HepG2 (cell line): ENCODE results near the gene COL5A2. TPM values are rescaled to one million over a fixed set of nuclear protein-coding genes. Genes with fewer than 3 reads are reported as not detected.

Source experiments
- ATAC-seq: fragments of 200-7000 bp; cut with Tn5 transposase; 3 replicates; pipeline ENCODE4 v1.9.1; 2020; ENCODE audit warnings: mild to moderate bottlenecking, moderate library complexity
- BruUV-seq: library from RNA; stranded (reverse); fragments of 400-500 nt; replicated peaks from 2 replicates; lab custom pipeline; 2021; lab: Mats Ljungman, UMichigan
- CTCF ChIA-PET: fragments of 300-600 bp; formaldehyde crosslinking; extraction: SDS; loops from one replicate; lab custom pipeline; 2021; ENCODE audit warnings: low total read pairs, inconsistent platforms, low intra/inter-chr PET ratio; lab: Yijun Ruan, JAX
- POLR2A ChIA-PET: fragments of 350-600 bp; sonication (Branson Sonifier 250); formaldehyde crosslinking; loops from one replicate; lab custom pipeline; 2020; ENCODE audit warnings: antibody characterized with exemption, inconsistent platforms; lab: Yijun Ruan, JAX
- DNase-seq: peaks from one replicate; pipeline ENCODE4 v3.0.0-alpha.2; 2015; ENCODE audit warnings: low spot score
- FAIRE-seq: peaks from 3 replicates; lab custom pipeline; 2011; peaks lifted over from hg19 to GRCh38; lab: Jason Lieb, UNC
- H2AFZ ChIP-seq: one replicate; pipeline ENCODE4 v1.6.1; 2011; ENCODE audit warnings: low read length, inconsistent platforms
- H3K27ac ChIP-seq: fragments of 300-600 bp; 3 replicates; pipeline ENCODE4 v1.8.0; 2011; ENCODE audit warnings: mixed run types, mild to moderate bottlenecking, mixed read lengths, low read length, inconsistent platforms; ENCODE audit not compliant: insufficient read depth; ENCODE audit errors: extremely low read length
- H3K27me3 ChIP-seq, 2 experiments: fragments of 200-600 bp in 1 of 2; 2 replicates in 1 of 2; 3 replicates in 1 of 2; pipeline versions ENCODE4 v1.6.0 to v1.8.0; 2011; ENCODE audit warnings: low read length in 2 of 2, mild to moderate bottlenecking in 2 of 2, moderate library complexity in 2 of 2, inconsistent platforms in 1 of 2; ENCODE audit not compliant: insufficient read depth in 2 of 2, control insufficient read depth in 1 of 2
- H3K36me3 ChIP-seq, 2 experiments: fragments of 200-600 bp in 1 of 2; replicated peaks in 1 of 2; 2 replicates in 1 of 2; 3 replicates in 1 of 2; pipeline versions ENCODE4 v1.5.1 to v1.8.0; 2011; ENCODE audit warnings: low read length in 2 of 2, inconsistent platforms in 1 of 2; ENCODE audit not compliant: insufficient read depth in 2 of 2, control insufficient read depth in 1 of 2
- H3K4me1 ChIP-seq: 2 replicates; pipeline ENCODE4 v1.5.1; 2012; ENCODE audit warnings: low read length, inconsistent platforms; ENCODE audit not compliant: insufficient read depth
- H3K4me2 ChIP-seq: 2 replicates; pipeline ENCODE4 v1.6.0; 2011; ENCODE audit warnings: low read depth, low read length, inconsistent platforms
- H3K4me3 ChIP-seq, 3 experiments: fragments of 200-600 bp in 1 of 3; sonication (generic), shearing (Covaris generic) in 1 of 3; replicated peaks in 1 of 3; 2 replicates each; pipeline ENCODE4 v1.5.1; 2011 to 2016; ENCODE audit warnings: low read length in 3 of 3, inconsistent platforms in 2 of 3, low read depth in 2 of 3, mild to moderate bottlenecking in 2 of 3, control low read depth in 1 of 3, mixed read lengths in 1 of 3; ENCODE audit not compliant: insufficient read depth in 1 of 3
- H3K79me2 ChIP-seq: one replicate; pipeline ENCODE4 v1.6.1; 2011; ENCODE audit warnings: low read length, inconsistent platforms; ENCODE audit not compliant: insufficient read depth
- H3K9ac ChIP-seq: 2 replicates; pipeline ENCODE4 v1.6.0; 2011; ENCODE audit warnings: mild to moderate bottlenecking, low read depth, low read length, inconsistent platforms; ENCODE audit not compliant: insufficient read depth
- H3K9me3 ChIP-seq: 2 replicates; pipeline ENCODE4 v1.5.1; 2012; ENCODE audit warnings: mild to moderate bottlenecking, low read length
- H4K20me1 ChIP-seq: 2 replicates; pipeline ENCODE4 v1.6.0; 2011; ENCODE audit warnings: inconsistent platforms, mild to moderate bottlenecking, low read length, moderate library complexity; ENCODE audit not compliant: insufficient read depth
- GATAD1 ChIP-seq: IDR thresholded peaks from 2 replicates; pipeline ENCODE4 v1.6.1; 2016; ENCODE audit warnings: missing genetic modification reagents, missing compliant biosample characterization
- SRSF4 ChIP-seq: fragments of 200-400 bp; formaldehyde crosslinking; IDR thresholded peaks from one replicate; pipeline ENCODE4 v1.6.1; 2018; ENCODE audit warnings: mild to moderate bottlenecking, low read depth, low read length, moderate library complexity; ENCODE audit not compliant: poor library complexity, severe bottlenecking
- ZBTB8A ChIP-seq: sonication (generic); formaldehyde crosslinking; IDR thresholded peaks from 2 replicates; pipeline ENCODE4 v1.4.0; 2020; ENCODE audit warnings: mild to moderate bottlenecking, low read depth, missing genetic modification reagents, borderline replicate concordance
- ZNF557 ChIP-seq: sonication (generic); formaldehyde crosslinking; IDR thresholded peaks from 2 replicates; pipeline ENCODE4 v1.4.0; 2020; ENCODE audit warnings: missing genetic modification reagents
- ZNF614 ChIP-seq: IDR thresholded peaks from 2 replicates; pipeline ENCODE4 v1.6.1; 2018; ENCODE audit warnings: missing biosample characterization, missing genetic modification reagents, inconsistent platforms, borderline replicate concordance
- ZNF644 ChIP-seq: IDR thresholded peaks from 2 replicates; pipeline ENCODE4 v1.6.1; 2016; ENCODE audit warnings: low read depth
- WGBS: methylation state at CpG from one replicate; pipeline ENCODE4 v1.1.6; 2017; ENCODE audit warnings: low lambda C conversion rate; 5-methylcytosine and 5-hydroxymethylcytosine counted together
- in situ Hi-C: cut with HindIII; loops from 2 replicates; pipeline ENCODE4 v1.10.0; 2017; ENCODE audit warnings: low pct_unique_long_range_greater_than_20kb; ENCODE audit not compliant: extremely low pct_ligation_motif_present
- intact Hi-C: fragments of 100-400 bp; cut with micrococcal nuclease; formaldehyde crosslinking; loops from one replicate; pipeline ENCODE4 v1.10.0; 2022; ENCODE audit not compliant: unreplicated experiment
- polyA plus RNA-seq, 8 experiments: library from polyadenylated mRNA; depleted of rRNA in 3 of 8; stranded (reverse) in 7 of 8; unstranded in 1 of 8; fragments of >200 nt; fragmentation: Illumina TruSeq in 4 of 8; extraction: Trizol in 4 of 8; gene quantifications; 2 replicates each; pipeline versions ENCODE4 v1.2.1 to v1.2.3, GENCODE V29; 2011 to 2016; ENCODE audit warnings: low read depth in 4 of 8, missing spikeins in 1 of 8, mixed read lengths in 1 of 8; ENCODE audit not compliant: insufficient read depth in 1 of 8
- total RNA-seq, 5 experiments: library from RNA; depleted of rRNA; stranded (reverse); fragments of >200 nt; fragmentation: Illumina TruSeq; extraction: Trizol; gene quantifications; 2 replicates each; pipeline ENCODE4 v1.2.3, GENCODE V29; 2016; ENCODE audit warnings: low read depth in 1 of 5
- TF ChIP-seq, protein P1 (sequence below): sonication (generic); formaldehyde crosslinking; IDR thresholded peaks from 2 replicates; pipeline ENCODE4 v1.4.0; 2020; ENCODE audit warnings: missing genetic modification reagents, borderline replicate concordance
- TF ChIP-seq, protein P2 (sequence below): sonication (generic); formaldehyde crosslinking; IDR thresholded peaks from 2 replicates; pipeline ENCODE4 v1.4.0; 2020; ENCODE audit warnings: missing genetic modification reagents, borderline replicate concordance
- TF ChIP-seq, protein P3 (sequence below): sonication (generic); formaldehyde crosslinking; IDR thresholded peaks from 2 replicates; pipeline ENCODE4 v1.5.0; 2020; ENCODE audit warnings: missing genetic modification reagents, mild to moderate bottlenecking, borderline replicate concordance

The COL5A2 gene
- total and polyA plus RNA-seq, 2 of the 13 experiments (the other 11 are each of a cell fraction or from before 2014, with no cell fraction given): 0.83 to 1.5 TPM

DNA sequence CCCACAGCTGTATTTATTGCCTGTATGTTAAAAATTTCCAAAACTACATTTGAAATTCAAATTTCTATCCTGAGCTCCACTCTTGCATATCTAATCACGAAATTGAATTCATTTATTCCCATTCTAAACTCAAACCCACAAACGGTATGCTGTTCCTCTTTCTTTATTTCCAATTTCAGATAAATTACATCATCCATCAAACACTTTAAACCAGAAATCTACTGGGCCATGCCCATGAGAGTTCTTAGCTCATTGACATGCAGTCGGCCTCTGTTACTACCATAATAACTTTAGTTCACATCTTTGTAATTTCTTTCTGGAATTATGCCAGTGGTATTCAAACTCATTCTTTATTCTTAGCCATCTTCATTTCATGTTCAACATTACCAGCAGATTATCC is 105.1 kb downstream of the COL5A2 start:
- no peak overlapping the region for H3K4me3 ChIP-seq
- no peak overlapping the region for H3K27ac ChIP-seq
- H3K9ac ChIP-seq: no peak overlapping the region
- 22% methylated on average over 3 of the region's 3 CpGs for WGBS
- H3K4me2 ChIP-seq: no peak overlapping the region
- no peaks in the 10 kb centered on the region for H3K36me3 ChIP-seq
- ChIA-PET POLR2A (no interaction called here), CTCF (no interaction called here)
- no peak for ATAC-seq
- intact Hi-C loops (no loop called here), in situ Hi-C loops (no loop called here)
- no peaks in the 10 kb centered on the region for H3K9me3 ChIP-seq
- no peak for DNase-seq
- TF ChIP-seq ZNF644 (CRISPR knock-in tag) (no peak), ZNF557 (CRISPR knock-in tag) (no peak), ZBTB8A (CRISPR knock-in tag) (no peak), SRSF4 (no peak), ZNF614 (CRISPR knock-in tag) (no peak), GATAD1 (CRISPR knock-in tag) (no peak)
- TF ChIP-seq, protein P1, sequence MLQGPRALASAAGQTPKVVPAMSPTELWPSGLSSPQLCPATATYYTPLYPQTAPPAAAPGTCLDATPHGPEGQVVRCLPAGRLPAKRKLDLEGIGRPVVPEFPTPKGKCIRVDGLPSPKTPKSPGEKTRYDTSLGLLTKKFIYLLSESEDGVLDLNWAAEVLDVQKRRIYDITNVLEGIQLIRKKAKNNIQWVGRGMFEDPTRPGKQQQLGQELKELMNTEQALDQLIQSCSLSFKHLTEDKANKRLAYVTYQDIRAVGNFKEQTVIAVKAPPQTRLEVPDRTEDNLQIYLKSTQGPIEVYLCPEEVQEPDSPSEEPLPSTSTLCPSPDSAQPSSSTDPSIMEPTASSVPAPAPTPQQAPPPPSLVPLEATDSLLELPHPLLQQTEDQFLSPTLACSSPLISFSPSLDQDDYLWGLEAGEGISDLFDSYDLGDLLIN (CRISPR knock-in tag): no peak
- TF ChIP-seq, protein P2, sequence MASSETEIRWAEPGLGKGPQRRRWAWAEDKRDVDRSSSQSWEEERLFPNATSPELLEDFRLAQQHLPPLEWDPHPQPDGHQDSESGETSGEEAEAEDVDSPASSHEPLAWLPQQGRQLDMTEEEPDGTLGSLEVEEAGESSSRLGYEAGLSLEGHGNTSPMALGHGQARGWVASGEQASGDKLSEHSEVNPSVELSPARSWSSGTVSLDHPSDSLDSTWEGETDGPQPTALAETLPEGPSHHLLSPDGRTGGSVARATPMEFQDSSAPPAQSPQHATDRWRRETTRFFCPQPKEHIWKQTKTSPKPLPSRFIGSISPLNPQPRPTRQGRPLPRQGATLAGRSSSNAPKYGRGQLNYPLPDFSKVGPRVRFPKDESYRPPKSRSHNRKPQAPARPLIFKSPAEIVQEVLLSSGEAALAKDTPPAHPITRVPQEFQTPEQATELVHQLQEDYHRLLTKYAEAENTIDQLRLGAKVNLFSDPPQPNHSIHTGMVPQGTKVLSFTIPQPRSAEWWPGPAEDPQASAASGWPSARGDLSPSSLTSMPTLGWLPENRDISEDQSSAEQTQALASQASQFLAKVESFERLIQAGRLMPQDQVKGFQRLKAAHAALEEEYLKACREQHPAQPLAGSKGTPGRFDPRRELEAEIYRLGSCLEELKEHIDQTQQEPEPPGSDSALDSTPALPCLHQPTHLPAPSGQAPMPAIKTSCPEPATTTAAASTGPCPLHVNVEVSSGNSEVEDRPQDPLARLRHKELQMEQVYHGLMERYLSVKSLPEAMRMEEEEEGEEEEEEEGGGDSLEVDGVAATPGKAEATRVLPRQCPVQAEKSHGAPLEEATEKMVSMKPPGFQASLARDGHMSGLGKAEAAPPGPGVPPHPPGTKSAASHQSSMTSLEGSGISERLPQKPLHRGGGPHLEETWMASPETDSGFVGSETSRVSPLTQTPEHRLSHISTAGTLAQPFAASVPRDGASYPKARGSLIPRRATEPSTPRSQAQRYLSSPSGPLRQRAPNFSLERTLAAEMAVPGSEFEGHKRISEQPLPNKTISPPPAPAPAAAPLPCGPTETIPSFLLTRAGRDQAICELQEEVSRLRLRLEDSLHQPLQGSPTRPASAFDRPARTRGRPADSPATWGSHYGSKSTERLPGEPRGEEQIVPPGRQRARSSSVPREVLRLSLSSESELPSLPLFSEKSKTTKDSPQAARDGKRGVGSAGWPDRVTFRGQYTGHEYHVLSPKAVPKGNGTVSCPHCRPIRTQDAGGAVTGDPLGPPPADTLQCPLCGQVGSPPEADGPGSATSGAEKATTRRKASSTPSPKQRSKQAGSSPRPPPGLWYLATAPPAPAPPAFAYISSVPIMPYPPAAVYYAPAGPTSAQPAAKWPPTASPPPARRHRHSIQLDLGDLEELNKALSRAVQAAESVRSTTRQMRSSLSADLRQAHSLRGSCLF (CRISPR knock-in tag): no peak
- TF ChIP-seq, protein P3, sequence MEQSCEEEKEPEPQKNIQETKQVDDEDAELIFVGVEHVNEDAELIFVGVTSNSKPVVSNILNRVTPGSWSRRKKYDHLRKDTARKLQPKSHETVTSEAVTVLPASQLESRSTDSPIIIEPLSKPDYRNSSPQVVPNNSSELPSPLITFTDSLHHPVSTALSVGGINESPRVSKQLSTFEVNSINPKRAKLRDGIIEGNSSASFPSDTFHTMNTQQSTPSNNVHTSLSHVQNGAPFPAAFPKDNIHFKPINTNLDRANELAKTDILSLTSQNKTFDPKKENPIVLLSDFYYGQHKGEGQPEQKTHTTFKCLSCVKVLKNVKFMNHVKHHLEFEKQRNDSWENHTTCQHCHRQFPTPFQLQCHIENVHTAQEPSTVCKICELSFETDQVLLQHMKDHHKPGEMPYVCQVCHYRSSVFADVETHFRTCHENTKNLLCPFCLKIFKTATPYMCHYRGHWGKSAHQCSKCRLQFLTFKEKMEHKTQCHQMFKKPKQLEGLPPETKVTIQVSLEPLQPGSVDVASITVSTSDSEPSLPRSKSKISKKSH (CRISPR knock-in tag): no peak
- no peaks in the 10 kb centered on the region for H3K4me1 ChIP-seq
- H3K27me3 ChIP-seq: no peaks in the 10 kb centered on the region
- no peak for FAIRE-seq
- H3K79me2 ChIP-seq: no peaks in the 10 kb centered on the region
- H2AFZ ChIP-seq: no peak overlapping the region
- no peaks in the 10 kb centered on the region for H4K20me1 ChIP-seq
- no TSS peak for BruUV-seq
